ENCODE results near the gene FAM240A.

DNA sequence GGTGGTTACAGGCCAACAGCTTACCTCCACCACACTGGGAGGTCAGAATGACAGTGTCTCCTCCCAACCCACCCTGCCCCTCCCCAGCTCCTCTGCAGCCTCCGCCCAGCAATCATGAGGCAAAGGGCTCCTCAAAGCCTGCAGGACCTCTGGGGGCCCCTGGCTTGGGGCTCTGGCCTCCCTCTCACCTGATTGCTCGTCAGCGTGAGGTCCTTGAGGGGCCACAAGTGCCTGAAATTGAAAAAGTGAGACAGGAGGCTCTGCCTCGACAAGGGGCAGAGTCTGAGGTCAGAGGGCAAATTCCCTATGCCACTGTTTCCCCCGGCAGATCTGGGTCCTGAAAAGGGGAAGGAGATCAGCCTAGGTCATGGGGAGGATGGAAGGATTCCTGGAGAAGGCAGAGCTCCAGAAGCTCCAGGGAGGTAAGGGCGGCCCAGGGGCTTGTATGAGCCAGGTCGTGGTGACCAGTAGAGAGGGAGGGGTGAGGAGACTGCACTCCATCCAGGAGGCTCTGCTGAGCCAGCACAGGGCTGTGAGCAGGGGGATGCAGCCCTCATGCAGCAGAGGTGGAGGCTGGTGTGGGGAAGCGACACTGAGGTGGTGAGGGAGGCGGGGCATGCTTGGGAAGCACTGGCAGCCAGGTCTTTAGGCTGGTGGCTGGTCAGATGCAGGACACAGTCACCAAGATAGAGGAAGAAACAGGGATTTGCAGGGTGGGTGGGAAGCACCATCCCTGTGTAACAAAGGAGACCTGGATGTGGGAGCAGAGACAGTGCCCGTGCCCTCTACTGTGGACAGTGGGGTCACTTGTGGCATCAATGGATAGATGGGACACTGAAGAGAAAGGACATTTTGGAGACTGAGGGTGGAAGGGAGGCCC, 61.1 kb downstream of the FAM240A start:
- TF ChIP-seq POLR2A (IDR thresholded peaks at IDR 0.05; ENCODE audit: low read depth, low read length): no peak
- no peak for TF ChIP-seq CTCF (IDR thresholded peaks at IDR 0.05; ENCODE audit: extremely low read depth in 1 of 2, insufficient read depth in 1 of 2, low read depth in 1 of 2, low read length in 2 of 2)
- TF ChIP-seq EZH2 (IDR thresholded peaks at IDR 0.05; ENCODE audit: borderline replicate concordance, low read depth, low read length, severe bottlenecking): no peak
- TF ChIP-seq MYC (IDR thresholded peaks at IDR 0.05; ENCODE audit: low read depth, low read length): no peak
- TF ChIP-seq POLR2AphosphoS5 (IDR thresholded peaks at IDR 0.05; ENCODE audit: insufficient read depth, low read depth, low read length): no peak
- TF ChIP-seq, protein P1, sequence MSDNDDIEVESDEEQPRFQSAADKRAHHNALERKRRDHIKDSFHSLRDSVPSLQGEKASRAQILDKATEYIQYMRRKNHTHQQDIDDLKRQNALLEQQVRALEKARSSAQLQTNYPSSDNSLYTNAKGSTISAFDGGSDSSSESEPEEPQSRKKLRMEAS (IDR thresholded peaks at IDR 0.05; ENCODE audit: insufficient read depth, insufficient read length): no peak
- TF ChIP-seq GATA2 (IDR thresholded peaks at IDR 0.05; ENCODE audit: insufficient read depth, insufficient read length, low read depth, low read length): no peak

Measured in endothelial cell of umbilical vein (primary cell).